ENCODE data around the gene SOCS6. TPM values are rescaled to one million over a fixed set of nuclear protein-coding genes. Genes with fewer than 3 reads are reported as not detected.

Gene SOCS6
- total and polyA plus RNA-seq, 2 of the 13 experiments (the other 11 are each of a cell fraction or from before 2014, with no cell fraction given), result 18.6 to 38.3 TPM

GRCh38 chr18:70258243-70258642 lies 30.6 kb upstream of the SOCS6 start:
- ATAC-seq (no peak), FAIRE-seq (no peak), DNase-seq (ENCODE audit: low spot score) (no peak)
- intact Hi-C loops (cut with micrococcal nuclease; ENCODE audit: unreplicated experiment), result no loop called here
- peaks cover 11% of the 10 kb centered on the region; the same call in 1 of the 2 replicates for H3K4me1 ChIP-seq (ENCODE audit: insufficient read depth, low read length)
- H3K4me3 ChIP-seq (replicated peaks in 1 of 3; ENCODE audit: insufficient read depth in 1 of 3, low read depth in 2 of 3, low read length in 3 of 3), result no peak overlapping the region
- no peaks in the 10 kb centered on the region for H3K9me3 ChIP-seq (ENCODE audit: low read length)
- H2AFZ ChIP-seq (ENCODE audit: low read length), result no peak overlapping the region
- in situ Hi-C loops (cut with HindIII; ENCODE audit: extremely low pct_ligation_motif_present, low pct_unique_long_range_greater_than_20kb), result no loop called here
- no peaks in the 10 kb centered on the region for H3K36me3 ChIP-seq (replicated peaks in 1 of 2; ENCODE audit: control insufficient read depth in 1 of 2, insufficient read depth in 2 of 2, low read length in 2 of 2)
- BruUV-seq (replicated peaks), result no TSS peak
- ChIA-PET CTCF (ENCODE audit: low intra/inter-chr PET ratio, low total read pairs) (no interaction called here), POLR2A (no interaction called here)
- H3K9ac ChIP-seq (ENCODE audit: insufficient read depth, low read depth, low read length), result no peak overlapping the region
- H3K27ac ChIP-seq (ENCODE audit: extremely low read length, insufficient read depth, low read length), result no peak overlapping the region
- no peaks in the 10 kb centered on the region for H3K79me2 ChIP-seq (ENCODE audit: insufficient read depth, low read length)
- H3K4me2 ChIP-seq (ENCODE audit: low read depth, low read length), result no peak overlapping the region
- 0 out of 5 replicates have a peak, but pooled peaks cover 0 to 6% of the 10 kb centered on the region in 2 experiments for H3K27me3 ChIP-seq (ENCODE audit: control insufficient read depth in 1 of 2, insufficient read depth in 2 of 2, low read length in 2 of 2)
- H4K20me1 ChIP-seq (ENCODE audit: insufficient read depth, low read length), result no peaks in the 10 kb centered on the region
- TF ChIP-seq ZNF143 (CRISPR knock-in tag; IDR thresholded peaks at IDR 0.05) (no peak), ZNF44 (CRISPR knock-in tag; IDR thresholded peaks at IDR 0.05) (no peak), HMG20A (CRISPR knock-in tag; IDR thresholded peaks at IDR 0.05; ENCODE audit: borderline replicate concordance) (no peak), SKI (IDR thresholded peaks at IDR 0.05; ENCODE audit: partially characterized antibody) (no peak), NKX3-1 (CRISPR knock-in tag; IDR thresholded peaks at IDR 0.05) (no peak), ZBTB10 (CRISPR knock-in tag; IDR thresholded peaks at IDR 0.05; ENCODE audit: borderline replicate concordance) (no peak), MTA3 (CRISPR knock-in tag; IDR thresholded peaks at IDR 0.05) (no peak), PTBP1 (IDR thresholded peaks at IDR 0.05; ENCODE audit: low read depth, low read length, poor library complexity, severe bottlenecking) (no peak), ZNF678 (CRISPR knock-in tag; IDR thresholded peaks at IDR 0.05) (no peak), PCBP2 (optimal IDR thresholded peaks at IDR 0.05; ENCODE audit: low read depth, low read length, poor library complexity, severe bottlenecking) (no peak), ZNF513 (CRISPR knock-in tag; conservative IDR thresholded peaks at IDR 0.05) (no peak), SOX6 (IDR thresholded peaks at IDR 0.05) (no peak), SOX6 (CRISPR knock-in tag; IDR thresholded peaks at IDR 0.05) (no peak), E2F1 (CRISPR knock-in tag; IDR thresholded peaks at IDR 0.05) (no peak), TARDBP (CRISPR knock-in tag; IDR thresholded peaks at IDR 0.05) (no peak), CTCF (CRISPR knock-in tag; IDR thresholded peaks at IDR 0.05) (no peak), FOSL2 (CRISPR knock-in tag; IDR thresholded peaks at IDR 0.05) (no peak), ONECUT2 (CRISPR knock-in tag; IDR thresholded peaks at IDR 0.05) (no peak)

Data from HepG2 (cell line).